Muscle of arm (tissue), 12 donors: ENCODE results near the gene MCM9. TPM values are rescaled to one million over a fixed set of nuclear protein-coding genes. Genes with fewer than 3 reads are reported as not detected.
"Not testable (repeated sequence)": the region's sequence is repeated elsewhere in the genome, so short reads cannot be mapped to it uniquely, and the experiment has no call there.

ENCODE experiments used
- DNase-seq: peaks from one replicate; pipeline ENCODE4 v3.0.0-alpha.2; 2013
- polyA plus RNA-seq, 12 donors: library from polyadenylated mRNA; unstranded; fragments of 120-200 nt; gene quantifications; one replicate each; pipeline ENCODE4 v1.2.1, GENCODE V29; 2013; ENCODE audit not compliant: insufficient read length in 12 of 12

MCM9 gene
- polyA plus RNA-seq, 12 donors: 7.7 to 16.6 (median 13.0) TPM; not detected in 1

DNA sequence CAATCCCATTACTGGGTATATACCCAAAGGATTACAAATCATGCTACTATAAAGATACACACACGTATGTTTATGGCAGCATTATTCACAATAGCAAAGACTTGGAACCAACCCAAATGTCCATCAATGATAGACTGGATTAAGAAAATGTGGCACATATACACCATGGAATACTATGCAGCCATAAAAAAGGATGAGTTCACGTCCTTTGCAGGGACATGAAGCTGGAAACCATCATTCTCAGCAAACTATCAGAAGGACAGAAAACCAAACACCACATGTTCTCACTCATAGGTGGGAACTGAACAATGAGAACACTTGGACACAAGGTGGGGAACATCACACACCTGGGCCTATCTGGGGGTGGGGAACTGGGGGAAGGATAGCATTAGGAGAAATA is 66.1 kb downstream of the MCM9 start:
- not testable (repeated sequence) for DNase-seq

DNA sequence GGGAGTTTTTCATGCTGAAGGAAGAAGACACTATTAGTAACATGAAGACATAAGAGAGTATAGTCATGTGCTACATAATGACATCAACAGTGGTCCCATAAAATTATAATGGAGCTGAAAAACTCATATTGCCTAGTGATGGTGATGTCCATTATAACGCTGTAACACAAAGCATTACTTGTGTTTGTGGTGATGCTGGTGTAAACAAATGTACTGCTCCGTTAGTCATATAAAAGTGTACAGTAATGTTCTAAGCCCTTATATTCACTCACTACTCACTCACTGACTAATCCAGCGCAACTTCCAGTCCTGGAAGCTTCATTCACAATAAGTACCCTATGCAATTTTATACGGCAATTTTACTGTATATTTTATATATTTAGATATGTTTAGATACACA is 67.8 kb downstream of the MCM9 start:
- DNase-seq: no peak

DNA sequence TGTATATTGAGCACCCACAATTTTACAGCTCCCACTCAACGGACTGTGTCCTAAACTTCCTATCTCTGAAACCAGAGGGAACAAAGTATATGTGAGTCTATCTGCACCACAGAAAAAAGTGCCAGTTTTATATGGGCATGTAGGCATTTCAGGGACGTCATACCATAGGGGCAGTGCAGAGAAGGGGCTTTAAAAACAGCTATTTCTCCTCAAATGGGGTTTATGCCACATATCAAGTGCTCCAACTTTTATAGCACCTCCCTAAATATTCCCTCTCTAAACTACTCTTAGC is 69.9 kb downstream of the MCM9 start:
- no peak for DNase-seq

DNA sequence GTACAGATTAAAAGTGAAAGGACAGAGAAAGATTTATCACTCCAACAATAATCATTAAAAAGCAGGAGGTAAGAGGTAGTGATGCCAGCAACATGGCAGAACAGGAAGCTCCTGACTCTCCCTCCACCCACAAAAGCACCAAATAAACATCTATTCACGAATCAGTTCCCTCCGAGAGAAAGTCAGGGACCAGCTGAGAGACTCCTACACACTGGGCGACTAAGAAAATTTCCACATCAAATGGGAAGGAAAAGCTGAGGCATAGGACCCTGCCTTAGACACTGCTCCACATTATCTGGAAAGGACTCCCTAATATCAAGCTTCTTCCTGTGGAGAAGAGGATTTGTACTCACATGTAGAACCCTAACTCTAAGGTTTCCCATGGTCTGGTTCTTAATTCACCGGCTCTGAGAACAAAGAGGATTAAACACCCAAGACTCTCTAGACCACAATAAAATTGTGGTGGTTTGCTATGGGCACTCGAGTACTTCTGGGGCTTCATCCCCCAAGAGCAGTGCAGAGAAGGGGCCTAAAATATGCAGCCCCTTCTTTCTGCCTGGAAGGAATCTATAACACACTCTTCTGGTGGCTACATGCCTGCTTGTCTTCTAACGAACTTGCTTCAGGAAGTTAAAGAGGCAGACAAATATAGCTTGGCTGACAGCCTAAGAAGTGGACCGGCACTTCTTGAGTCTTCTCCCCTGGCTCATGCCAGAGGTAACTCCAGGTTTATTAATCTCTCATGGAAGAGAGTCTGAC is 70.4 kb downstream of the MCM9 start:
- no peak for DNase-seq

DNA sequence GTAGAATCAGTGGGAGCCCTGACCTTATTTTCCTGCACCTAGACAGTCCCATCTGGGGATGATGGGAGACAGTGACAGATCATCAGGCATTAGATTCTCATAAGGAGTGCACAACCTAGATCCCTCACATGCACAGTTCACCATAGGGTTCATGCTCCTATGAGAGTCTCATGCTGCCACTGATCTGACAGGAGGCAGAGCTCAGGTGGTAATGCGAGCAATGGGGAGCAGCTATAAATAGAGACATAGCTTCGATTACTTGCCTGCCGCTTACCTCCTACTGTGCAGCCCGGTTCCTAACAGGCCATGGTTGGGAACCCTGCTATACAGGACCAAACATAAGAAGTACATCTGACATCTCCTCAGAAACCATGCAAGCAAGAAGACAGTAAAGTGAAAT is 72.5 kb downstream of the MCM9 start:
- no peak for DNase-seq

DNA sequence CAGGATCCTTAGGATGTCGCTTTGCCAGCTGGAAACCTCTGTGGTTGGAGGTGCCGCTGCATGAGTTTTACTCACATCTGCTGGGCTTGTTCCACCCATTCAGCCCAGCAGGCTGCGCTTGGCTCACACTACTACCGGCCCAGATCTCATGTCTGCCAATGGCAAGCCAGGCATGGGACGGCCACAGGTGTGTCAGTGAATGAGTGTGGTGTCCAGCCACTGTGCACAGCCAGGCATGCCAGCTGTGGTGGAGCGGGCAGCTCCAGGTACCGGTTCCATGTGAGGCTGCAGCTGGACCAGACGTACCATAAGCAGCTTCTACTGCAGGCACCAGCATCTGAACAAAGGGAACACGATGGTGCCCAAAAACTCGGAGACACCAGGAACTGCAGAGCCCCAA is 74.1 kb downstream of the MCM9 start:
- no peak for DNase-seq

DNA sequence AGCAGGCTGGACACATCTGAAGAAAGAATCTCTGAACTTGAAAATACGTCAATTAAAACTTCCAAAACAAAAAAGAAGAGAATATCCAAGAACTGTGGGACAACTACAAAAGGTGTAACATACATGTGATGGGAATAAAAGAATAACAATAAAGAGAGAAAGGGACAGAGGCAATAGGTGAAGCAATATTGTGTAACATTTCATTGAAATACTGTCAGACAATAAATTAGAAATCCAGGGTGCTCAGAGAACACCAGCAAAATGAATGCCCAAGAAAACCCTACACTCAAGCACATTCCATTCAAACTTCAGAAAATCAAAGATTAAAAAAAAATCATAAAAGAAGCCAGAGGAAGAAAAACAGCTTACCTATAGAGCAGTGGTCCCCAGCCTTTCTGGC is 74.6 kb downstream of the MCM9 start:
- DNase-seq: no peak

DNA sequence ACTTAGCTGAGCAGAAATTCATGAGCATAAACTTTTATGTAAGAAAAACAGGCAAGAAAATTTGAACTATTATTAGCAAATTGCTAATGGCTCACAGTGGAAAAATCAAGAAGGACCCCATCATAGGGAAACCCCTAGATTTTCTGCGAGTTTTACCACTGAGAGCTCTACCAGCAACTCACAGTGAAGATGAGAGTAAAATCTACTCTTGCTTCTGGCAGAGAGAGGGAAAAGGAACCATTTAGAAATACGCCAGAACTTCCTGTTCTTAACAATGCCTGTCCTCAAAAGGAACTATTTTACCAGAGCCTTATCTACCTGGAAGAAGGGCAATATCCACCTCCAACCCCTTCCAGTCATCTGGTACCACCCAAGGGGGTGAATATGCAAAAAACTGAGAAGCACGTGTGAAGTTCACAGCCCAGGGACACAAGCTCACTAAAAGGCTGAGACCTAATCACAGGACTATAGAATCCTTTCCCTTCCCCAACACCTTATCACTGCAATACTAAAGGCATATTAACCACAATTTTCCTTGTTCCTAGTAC is 75.4 kb downstream of the MCM9 start:
- no peak for DNase-seq

DNA sequence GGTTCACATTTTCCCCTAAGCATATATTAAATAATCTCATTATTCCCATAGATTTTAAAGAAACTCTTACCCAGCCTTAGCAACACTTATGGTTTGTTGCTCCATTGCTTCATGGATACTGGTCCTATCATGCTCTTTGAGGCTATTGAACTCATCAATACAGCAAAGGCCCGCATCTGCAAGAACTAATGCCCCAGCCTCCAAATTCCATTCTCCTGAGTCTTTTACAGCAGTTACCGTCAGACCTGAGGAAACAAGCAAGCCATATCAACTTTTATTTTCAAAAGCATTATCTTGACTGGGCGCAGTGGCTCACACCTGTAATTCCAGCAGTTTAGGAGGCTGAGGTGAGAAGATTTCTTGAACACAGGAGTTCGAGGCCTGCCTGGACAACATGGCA is 78.7 kb downstream of the MCM9 start:
- no peak for DNase-seq

DNA sequence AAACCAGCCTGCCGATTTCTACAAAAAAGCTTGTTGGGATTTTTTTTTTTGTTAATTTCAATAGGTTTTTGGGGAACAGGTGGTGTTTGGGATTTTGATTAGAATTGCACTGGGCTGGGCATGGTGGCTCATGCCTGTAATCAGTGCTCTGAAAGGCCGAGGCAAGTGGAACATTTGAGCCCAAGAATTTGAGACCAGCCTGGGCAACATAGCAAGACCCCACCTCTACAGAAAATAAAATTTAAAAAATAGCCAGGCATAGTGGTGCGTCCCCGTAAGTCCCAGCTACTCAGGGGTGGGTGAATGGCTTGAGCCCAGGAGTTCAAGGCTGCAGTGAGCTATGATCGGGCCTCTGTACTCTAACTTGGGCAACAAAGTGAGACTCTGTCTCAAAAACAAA is 81.6 kb downstream of the MCM9 start:
- DNase-seq: no peak

DNA sequence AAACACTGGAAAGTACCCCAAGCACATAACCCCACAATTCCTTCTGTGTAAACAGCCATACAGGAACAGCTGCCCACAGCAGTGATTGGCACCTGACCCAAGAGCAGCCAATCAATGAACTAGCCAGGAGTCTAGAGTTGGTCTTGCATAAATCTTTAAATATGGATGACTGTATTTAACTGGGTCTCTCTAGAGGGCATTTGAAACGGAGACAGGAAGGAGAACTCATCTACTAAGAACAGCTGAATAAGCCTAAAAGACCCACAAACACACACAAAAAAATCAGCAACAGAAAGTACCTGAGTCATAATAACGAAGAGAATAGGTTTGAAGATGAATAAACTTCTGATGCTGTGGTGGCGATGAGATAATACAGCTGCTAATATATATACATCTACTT is 90.0 kb downstream of the MCM9 start:
- DNase-seq: no peak

DNA sequence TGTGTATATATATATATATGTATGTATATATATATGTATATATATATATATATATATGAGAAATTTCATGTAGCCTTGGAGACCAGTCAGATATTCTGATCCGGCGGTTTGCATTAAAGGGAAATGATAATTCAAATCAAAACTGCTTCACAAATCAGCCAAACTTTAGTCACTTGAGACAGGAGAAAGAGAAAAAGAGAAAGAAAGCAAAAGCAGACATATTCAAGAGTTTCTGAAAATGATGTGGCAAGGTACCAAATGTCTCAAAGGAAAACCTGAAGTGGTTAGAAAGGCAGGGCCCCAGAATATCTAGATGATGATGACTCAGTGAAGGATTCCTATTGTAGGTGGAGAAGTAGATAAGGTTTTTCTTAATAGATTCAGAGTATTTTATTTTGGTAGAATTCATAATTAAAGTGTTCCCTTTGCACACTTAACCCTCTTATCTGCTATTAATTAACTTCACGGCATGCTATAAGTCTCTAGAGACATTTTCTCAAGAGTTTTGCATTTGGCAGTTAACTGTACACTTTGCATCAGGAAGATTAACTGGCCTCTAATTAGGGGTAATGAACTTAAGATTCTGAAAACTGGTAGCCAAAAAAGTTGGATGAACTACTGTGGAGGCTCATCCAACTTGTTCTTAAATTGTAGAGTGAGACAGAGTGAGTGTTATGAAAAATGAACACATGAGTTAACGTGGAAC is 91.1 kb downstream of the MCM9 start:
- no peak for DNase-seq

DNA sequence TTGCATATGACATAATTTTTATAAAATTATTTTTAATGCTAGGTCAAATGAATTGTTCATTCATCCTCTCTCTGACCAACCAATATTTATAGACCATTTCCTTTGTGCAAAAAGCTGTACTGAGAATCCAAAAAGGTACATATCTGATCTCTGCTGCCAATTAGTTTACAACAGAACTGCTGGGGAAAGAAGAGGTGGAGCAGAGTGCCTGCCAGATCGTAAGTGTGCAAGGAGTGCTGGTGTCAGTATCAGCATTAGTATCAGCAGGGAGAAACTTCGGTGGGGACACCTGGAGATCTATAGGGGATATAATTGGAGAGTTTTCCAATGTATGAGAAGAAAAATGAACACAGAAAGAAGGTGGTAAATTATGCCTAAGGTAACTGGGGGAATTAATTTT is 104.3 kb downstream of the MCM9 start:
- DNase-seq: no peak

DNA sequence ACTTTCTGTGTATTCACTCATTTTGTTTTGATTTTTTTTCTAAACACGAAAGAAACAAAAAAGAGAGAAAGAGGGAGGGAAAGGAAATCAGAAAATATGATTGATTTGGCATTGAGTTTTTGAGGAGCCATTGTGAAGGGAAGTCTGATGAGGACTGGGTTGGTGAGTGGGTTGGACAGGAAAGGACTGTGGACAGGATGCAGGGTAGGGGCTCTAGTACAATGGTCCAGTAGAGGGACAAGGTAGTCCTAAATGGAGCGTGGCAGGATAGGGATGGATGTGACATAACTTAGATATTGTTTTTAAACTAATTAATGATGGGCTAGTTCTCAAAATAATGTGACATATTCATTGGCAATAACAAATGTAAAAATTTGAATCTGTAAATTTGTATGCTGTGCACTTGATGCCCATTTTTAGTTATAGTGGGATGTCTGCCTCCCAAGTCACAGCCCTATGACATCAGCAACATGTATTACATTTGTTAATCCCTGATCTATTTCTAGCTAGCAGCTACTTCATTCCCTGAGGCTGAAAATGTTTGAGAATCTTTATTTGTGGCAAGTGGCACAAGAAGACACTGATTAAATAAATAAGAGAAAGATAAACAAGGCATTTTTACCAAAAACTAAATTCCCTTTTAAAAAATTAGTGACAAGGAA is 105.0 kb downstream of the MCM9 start:
- no peak for DNase-seq

DNA sequence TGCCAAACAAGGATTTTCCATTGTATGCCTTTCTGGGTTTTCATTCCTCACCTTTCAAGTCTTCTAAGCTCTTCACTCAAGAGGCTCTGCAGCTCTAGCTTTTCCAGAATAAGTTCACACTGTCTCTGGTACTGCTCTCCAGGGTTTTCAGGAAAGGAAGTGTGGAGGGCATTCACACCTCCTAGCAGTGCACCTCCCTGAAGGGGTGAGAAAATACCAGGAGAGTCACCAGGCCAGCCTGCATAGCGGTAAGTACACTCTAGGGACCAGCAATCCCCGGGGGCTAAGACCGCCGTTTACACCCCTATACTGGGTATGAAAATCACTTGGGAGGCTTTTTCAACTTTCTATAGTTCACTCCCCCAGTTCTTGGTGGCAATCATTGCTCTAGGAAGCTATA is 108.9 kb downstream of the MCM9 start:
- no peak for DNase-seq

DNA sequence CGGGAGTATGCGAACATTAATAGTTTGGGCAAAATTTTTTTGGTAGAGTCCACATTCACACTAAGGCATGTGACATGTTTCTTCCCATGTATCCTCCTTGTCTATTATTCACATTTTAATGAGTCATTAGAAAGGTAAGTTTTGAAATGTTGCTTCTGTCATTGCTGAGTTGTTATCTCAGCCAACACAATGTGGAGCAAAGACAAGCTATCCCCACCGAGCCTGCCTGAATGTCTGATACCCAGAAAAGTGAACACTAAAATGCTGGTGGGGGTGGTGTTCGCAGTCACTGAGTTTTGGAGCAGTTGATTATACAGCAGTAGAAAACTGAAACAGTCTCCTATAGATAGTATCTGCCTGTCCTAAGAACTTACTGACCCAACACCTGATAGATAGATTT is 109.3 kb downstream of the MCM9 start:
- no peak for DNase-seq

DNA sequence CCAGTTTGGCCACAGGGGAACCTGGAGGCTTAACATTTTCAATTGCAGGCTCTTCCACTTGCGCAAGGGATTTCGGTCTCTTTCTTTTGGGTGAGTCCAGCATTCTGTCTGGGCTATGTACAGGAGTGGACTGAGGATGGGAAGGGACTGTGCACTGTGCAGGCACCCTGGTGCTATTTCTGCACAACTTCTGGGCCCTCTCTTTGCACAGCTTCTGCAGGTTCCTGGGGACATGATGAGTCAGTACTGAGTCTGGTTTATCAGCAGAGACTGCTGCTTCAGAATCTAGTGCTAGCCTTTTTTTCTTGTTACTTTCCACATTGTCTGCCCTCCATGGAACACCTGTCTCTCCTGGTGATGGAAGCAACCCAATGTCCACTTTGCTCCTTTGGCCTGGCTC is 119.5 kb downstream of the MCM9 start:
- no peak for DNase-seq

DNA sequence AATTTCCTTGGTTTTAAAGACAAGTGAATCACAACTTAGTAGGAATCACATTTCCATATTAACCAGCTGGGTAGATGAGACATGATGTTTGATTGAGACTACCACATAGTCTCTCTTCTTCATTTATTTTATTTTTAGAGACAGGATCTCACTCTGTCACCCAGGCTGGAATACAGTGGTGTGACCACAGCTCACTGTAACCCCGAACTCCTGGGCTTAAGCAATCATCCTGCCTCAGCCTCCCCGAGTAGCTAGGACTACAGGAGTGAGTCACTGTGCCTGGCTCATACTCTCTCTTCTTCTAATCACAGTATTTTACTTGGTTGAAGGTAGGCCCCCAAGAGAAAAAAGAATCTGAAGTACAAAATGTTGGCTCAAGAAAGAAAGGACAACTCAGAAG is 121.2 kb downstream of the MCM9 start:
- DNase-seq: no peak

DNA sequence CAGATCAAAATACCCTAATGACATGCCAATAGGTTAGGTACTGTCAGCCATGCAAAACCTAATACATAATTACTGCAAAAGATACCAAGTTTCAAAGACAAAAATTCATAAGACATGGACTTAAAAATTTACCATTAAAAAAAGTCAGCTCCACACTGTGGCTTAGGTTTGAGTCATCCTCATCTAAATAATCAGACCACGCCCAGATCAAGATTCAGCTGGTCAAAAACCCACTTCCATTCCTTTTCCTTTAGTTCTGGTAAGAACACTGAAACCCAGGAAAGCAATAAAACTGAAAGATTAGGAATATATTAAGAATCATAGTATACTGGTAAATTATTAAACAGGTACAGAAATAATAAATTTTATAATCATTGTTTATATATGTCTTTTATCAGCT is 122.0 kb downstream of the MCM9 start:
- no peak for DNase-seq

DNA sequence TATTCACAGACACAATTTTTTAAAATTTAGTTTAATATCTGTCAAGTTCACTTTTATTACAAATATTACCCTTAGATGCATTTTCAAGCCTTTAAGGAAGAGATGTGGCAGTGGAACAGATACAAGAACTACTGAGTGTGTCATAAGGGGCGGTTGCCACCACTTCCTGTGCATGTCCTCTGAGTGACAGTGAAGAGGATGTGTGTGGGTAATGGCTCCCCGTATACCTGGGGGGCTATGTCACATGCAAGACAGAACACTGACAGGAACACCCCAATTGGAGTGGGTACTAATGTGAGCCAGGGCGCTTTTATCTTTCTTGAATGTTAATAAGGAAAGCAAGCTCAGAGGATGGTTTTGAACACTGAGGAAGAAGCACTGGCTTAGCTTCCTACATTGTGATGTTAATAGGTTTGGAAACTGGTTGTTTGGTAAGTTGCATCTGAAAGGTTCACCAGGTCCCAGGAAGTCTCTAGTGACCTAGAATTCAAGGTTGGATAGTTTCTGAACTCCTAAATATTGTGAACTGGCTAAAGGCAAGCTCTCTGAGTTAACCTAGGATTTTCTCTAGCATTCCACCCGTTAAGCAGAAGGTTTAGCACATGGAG is 124.4 kb downstream of the MCM9 start:
- no peak for DNase-seq

DNA sequence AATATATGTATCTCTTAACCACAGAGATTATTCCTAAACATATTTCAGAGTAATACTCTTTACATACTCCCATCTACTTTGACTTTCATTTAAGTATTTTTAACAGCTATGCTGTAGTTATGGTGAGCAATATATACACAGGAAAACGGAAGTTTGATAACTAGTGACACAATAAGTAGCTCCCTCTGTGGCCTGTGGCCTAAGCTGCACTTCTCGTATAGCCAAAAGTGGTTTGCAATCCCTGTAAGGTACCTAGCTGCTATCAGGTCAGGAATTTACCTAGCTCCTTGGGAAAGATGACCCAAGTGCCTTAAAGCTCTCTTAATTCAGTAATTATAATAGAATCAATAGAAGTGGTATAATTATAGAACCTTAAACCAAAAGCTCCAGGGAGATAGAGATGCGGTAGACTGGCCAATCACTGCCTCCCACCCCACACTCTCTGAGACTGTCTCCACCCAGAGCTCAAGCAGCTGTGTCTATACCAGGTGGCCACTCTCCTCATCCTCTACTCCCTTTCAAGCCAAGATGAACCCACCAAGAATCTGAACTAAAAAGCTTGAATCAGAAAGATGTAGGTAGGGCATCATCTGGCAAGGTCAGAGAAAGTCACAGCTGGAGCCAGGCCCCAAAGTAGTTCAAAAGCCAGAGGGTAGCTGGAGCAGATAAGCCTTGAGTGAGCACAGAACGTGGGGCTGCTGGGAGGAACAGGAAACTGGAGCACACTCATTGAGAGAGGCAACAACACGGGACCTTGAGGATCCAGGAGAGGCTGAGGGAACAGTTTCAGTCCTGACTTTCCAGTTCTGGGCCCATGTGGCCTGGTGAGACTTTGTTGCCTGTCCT is 125.9 kb downstream of the MCM9 start:
- no peak for DNase-seq

DNA sequence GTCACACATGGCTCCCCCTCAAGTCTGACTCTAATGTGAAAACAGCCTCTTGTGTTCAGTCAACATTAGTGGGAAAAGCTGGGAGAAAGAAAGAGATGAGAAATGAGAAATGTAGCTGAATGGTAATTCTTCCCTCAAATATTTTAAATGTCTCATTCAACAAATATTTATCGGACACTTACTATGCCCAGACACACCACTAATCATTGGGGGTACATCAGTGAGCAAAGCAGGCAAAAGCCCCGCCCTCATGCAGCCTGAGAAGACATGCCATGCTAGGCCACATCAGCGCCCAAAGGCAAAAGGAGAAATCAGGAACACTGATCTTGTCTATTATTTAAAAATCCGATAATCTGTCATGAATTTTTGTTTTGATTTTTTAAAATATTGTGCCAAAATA is 130.9 kb downstream of the MCM9 start:
- no peak for DNase-seq
